HL-60 (cell line): Measurements from ENCODE around the gene ZNF678.

Experiments used
- CTCF ChIP-seq: IDR thresholded peaks from one replicate; pipeline ENCODE4 v1.5.1; 2011; ENCODE audit warnings: low read length, control low read depth, inconsistent platforms; ENCODE audit not compliant: insufficient read depth
- GABPA ChIP-seq: IDR thresholded peaks from 2 replicates; pipeline ENCODE4 v1.6.1; 2012; ENCODE audit warnings: low read depth
- POLR2AphosphoS5 ChIP-seq: IDR thresholded peaks from 2 replicates; pipeline ENCODE4 v1.6.1; 2012; ENCODE audit warnings: low read depth
- REST ChIP-seq: IDR thresholded peaks from 2 replicates; pipeline ENCODE4 v1.6.1; 2012; ENCODE audit warnings: low read depth; ENCODE audit not compliant: insufficient replicate concordance
- SPI1 ChIP-seq: IDR thresholded peaks from 2 replicates; pipeline ENCODE4 v1.6.1; 2012; ENCODE audit warnings: low read depth, mild to moderate bottlenecking, borderline replicate concordance

- TF ChIP-seq CTCF, result no peak
- TF ChIP-seq POLR2AphosphoS5, result no peak
- TF ChIP-seq REST, result no peak
- TF ChIP-seq SPI1, result no peak
- TF ChIP-seq GABPA, result no peak
Observed at GRCh38 chr1:227685807-227686206, 122.5 kb downstream of the ZNF678 start.
